ENCODE measurements around the gene EFR3B. TPM values are rescaled to one million over a fixed set of nuclear protein-coding genes. Genes with fewer than 3 reads are reported as not detected.

EFR3B gene
- total and polyA plus RNA-seq, 4 donors, result 0.68 to 6.1 (median 3.6) TPM

DNA sequence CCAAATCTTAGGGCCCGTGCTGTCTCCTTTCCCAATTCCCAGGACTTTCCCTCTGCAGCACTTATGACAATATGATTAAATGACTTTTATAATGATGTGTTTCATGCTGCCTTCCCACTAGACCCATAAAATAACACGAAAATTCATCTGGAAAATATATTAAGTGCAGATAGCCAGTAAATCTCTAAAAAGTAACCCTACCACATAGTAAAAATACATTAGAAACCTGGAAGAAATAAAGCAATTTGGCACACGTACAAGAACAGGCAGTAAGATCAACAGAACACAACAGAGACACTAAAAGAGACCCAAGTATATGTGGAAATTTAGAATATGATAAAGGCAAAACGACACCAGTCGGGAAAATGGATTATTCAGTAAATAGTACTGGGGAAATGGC, 156.7 kb downstream of the EFR3B start:
- Histone ChIP-seq H3K27me3 (ENCODE audit: control insufficient read depth in 3 of 3, insufficient read depth in 3 of 3, low read length in 2 of 3) (no peaks in the 10 kb centered on the region), H3K9ac (ENCODE audit: insufficient read depth in 1 of 2, low read length in 2 of 2) (no peak overlapping the region), H3K36me3 (ENCODE audit: control insufficient read depth in 4 of 4, insufficient read depth in 4 of 4, low read length in 4 of 4) (no peaks in the 10 kb centered on the region), H3K4me1 (ENCODE audit: control insufficient read depth in 5 of 5, insufficient read depth in 5 of 5, low read length in 5 of 5) (peaks cover 0 to 13% (median 3%) of the 10 kb centered on the region in 5 donors), H3K9me3 (ENCODE audit: control insufficient read depth in 4 of 4, insufficient read depth in 3 of 4, low read length in 3 of 4) (no peaks in the 10 kb centered on the region), H3K4me3 (no peak overlapping the region), H3K27ac (ENCODE audit: low read depth in 1 of 2, low read length in 1 of 2) (no peak overlapping the region)
- WGBS, 2 donors, result 72 to 89% methylated on average over 5 of the region's 5 CpGs
- no peak for TF ChIP-seq CTCF (IDR thresholded peaks at IDR 0.05; ENCODE audit: control extremely low read depth, extremely low read depth)
- DNase-seq, result peak in 2 of 3 donors; percentile 46 to 49
- no peak for ATAC-seq (ENCODE audit: insufficient read depth, low FRiP score)

DNA sequence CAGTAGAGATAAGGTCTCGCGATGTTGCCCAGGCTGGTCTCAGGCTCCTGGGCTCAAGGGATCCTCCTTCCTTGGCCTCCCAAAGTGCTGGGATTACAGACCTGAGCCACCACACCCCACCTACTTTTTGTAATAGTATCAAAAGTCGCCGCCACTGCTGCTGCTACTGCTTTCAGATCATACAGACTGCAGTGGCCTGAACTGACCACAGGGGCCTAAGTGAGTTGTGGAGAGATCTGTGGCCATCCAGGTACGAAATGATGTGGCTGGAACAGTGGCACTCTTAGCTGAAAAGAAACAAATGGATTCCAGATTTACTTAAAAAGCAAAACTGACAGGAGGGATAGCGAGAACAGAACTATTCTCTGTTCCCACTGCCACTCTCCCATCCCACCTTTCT, 159.4 kb downstream of the EFR3B start:
- Histone ChIP-seq H3K9me3 (ENCODE audit: control insufficient read depth in 4 of 4, insufficient read depth in 3 of 4, low read length in 3 of 4) (no peaks in the 10 kb centered on the region), H3K27me3 (ENCODE audit: control insufficient read depth in 3 of 3, insufficient read depth in 3 of 3, low read length in 2 of 3) (no peaks in the 10 kb centered on the region), H3K4me1 (ENCODE audit: control insufficient read depth in 5 of 5, insufficient read depth in 5 of 5, low read length in 5 of 5) (peaks cover 0 to 13% (median 3%) of the 10 kb centered on the region in 5 donors), H3K27ac (ENCODE audit: low read depth in 1 of 2, low read length in 1 of 2) (no peak overlapping the region), H3K36me3 (ENCODE audit: control insufficient read depth in 4 of 4, insufficient read depth in 4 of 4, low read length in 4 of 4) (no peaks in the 10 kb centered on the region), H3K4me3 (no peak overlapping the region), H3K9ac (ENCODE audit: insufficient read depth in 1 of 2, low read length in 2 of 2) (no peak overlapping the region)
- 86 to 90% methylated on average over 6 of the region's 6 CpGs for WGBS, 2 donors
- TF ChIP-seq CTCF (IDR thresholded peaks at IDR 0.05; ENCODE audit: control extremely low read depth, extremely low read depth), result no peak
- DNase-seq (no peak), ATAC-seq (ENCODE audit: insufficient read depth, low FRiP score) (no peak)

- Histone ChIP-seq H3K4me3 (no peak overlapping the region), H3K36me3 (ENCODE audit: control insufficient read depth in 4 of 4, insufficient read depth in 4 of 4, low read length in 4 of 4) (no peaks in the 10 kb centered on the region), H3K27me3 (ENCODE audit: control insufficient read depth in 3 of 3, insufficient read depth in 3 of 3, low read length in 2 of 3) (no peaks in the 10 kb centered on the region), H3K4me1 (ENCODE audit: control insufficient read depth in 5 of 5, insufficient read depth in 5 of 5, low read length in 5 of 5) (peaks cover 0 to 13% (median 3%) of the 10 kb centered on the region in 5 donors), H3K9ac (ENCODE audit: insufficient read depth in 1 of 2, low read length in 2 of 2) (no peak overlapping the region), H3K9me3 (ENCODE audit: control insufficient read depth in 4 of 4, insufficient read depth in 3 of 4, low read length in 3 of 4) (no peaks in the 10 kb centered on the region), H3K27ac (ENCODE audit: low read depth in 1 of 2, low read length in 1 of 2) (no peak overlapping the region)
- DNase-seq (no peak), ATAC-seq (ENCODE audit: insufficient read depth, low FRiP score) (no peak)
- 94 to 97% methylated on average over 7 of the region's 7 CpGs for WGBS, 2 donors
- no peak for TF ChIP-seq CTCF (IDR thresholded peaks at IDR 0.05; ENCODE audit: control extremely low read depth, extremely low read depth)
Measured at GRCh38 chr2:25201794-25202193, 159.9 kb downstream of the EFR3B start.

- H3K36me3 ChIP-seq (ENCODE audit: control insufficient read depth in 4 of 4, insufficient read depth in 4 of 4, low read length in 4 of 4), result no peaks in the 10 kb centered on the region
- no peak overlapping the region for H3K9ac ChIP-seq (ENCODE audit: insufficient read depth in 1 of 2, low read length in 2 of 2)
- 36 to 75% methylated on average over 11 of the region's 11 CpGs for WGBS, 2 donors
- H3K27ac ChIP-seq (ENCODE audit: low read depth in 1 of 2, low read length in 1 of 2), result no peak overlapping the region
- TF ChIP-seq CTCF (IDR thresholded peaks at IDR 0.05; ENCODE audit: control extremely low read depth, extremely low read depth), result no peak
- DNase-seq (no peak), ATAC-seq (ENCODE audit: insufficient read depth, low FRiP score) (no peak)
- H3K9me3 ChIP-seq (ENCODE audit: control insufficient read depth in 4 of 4, insufficient read depth in 3 of 4, low read length in 3 of 4), result no peaks in the 10 kb centered on the region
- no peak overlapping the region for H3K4me3 ChIP-seq
- no peaks in the 10 kb centered on the region for H3K27me3 ChIP-seq (ENCODE audit: control insufficient read depth in 3 of 3, insufficient read depth in 3 of 3, low read length in 2 of 3)
- H3K4me1 ChIP-seq (ENCODE audit: control insufficient read depth in 5 of 5, insufficient read depth in 5 of 5, low read length in 5 of 5), result peaks cover 0 to 13% (median 3%) of the 10 kb centered on the region in 5 donors
Measured at GRCh38 chr2:25202275-25202674, 160.4 kb downstream of the EFR3B start.
